ENCODE data around the gene SMG6. TPM values are rescaled to one million over a fixed set of nuclear protein-coding genes. Genes with fewer than 3 reads are reported as not detected.

The SMG6 gene
- total and polyA plus RNA-seq, 2 of the 8 experiments (the other 6 are each of a cell fraction or from before 2014, with no cell fraction given), result 18.5 to 25.2 TPM

GRCh38 chr17:2174014-2174413, 129.6 kb downstream of the SMG6 start:
- Histone ChIP-seq H4K8ac (ENCODE audit: extremely low read depth, insufficient read depth, low read length) (no peak overlapping the region), H3K27me3 (replicated peaks in 1 of 4; ENCODE audit: control insufficient read depth in 3 of 4, extremely low read depth in 1 of 4, insufficient read depth in 3 of 4, low read length in 3 of 4) (no peaks in the 10 kb centered on the region), H2AK5ac (ENCODE audit: low read depth, low read length) (no peak overlapping the region), H4K20me1 (replicated peaks in 1 of 2; ENCODE audit: control insufficient read depth in 1 of 2, insufficient read depth in 2 of 2, low read length in 2 of 2) (peaks cover 3 to 5% of the 10 kb centered on the region in 2 experiments), H2BK20ac (ENCODE audit: low read length) (no peak overlapping the region), H2AFZ (ENCODE audit: low read length) (no peak overlapping the region), H2BK120ac (replicated peaks; ENCODE audit: low read depth, low read length) (no peak overlapping the region), H2BK15ac (ENCODE audit: low read length) (no peak overlapping the region), H4K91ac (replicated peaks; ENCODE audit: insufficient read length, low read length) (no peak overlapping the region), H3K9me3 (ENCODE audit: insufficient read depth in 2 of 2, low read depth in 1 of 2, low read length in 1 of 2) (no peaks in the 10 kb centered on the region), H3K4me2 (ENCODE audit: insufficient read depth in 1 of 2, low read depth in 2 of 2, low read length in 2 of 2) (no peak overlapping the region), H3K56ac (replicated peaks; ENCODE audit: insufficient read length, low read depth, low read length) (no peak overlapping the region), H3K23me2 (ENCODE audit: low read depth, low read length) (no peaks in the 10 kb centered on the region), H3K27ac (ENCODE audit: low read depth, low read length) (no peak overlapping the region), H3K18ac (ENCODE audit: extremely low read depth, low read length) (no peak overlapping the region), H2BK5ac (ENCODE audit: low read depth, low read length) (no peak overlapping the region), H3K79me1 (ENCODE audit: low read depth, low read length) (no peaks in the 10 kb centered on the region), H2BK12ac (ENCODE audit: low read depth, low read length) (no peak overlapping the region), H3K36me3 (ENCODE audit: control insufficient read depth in 2 of 4, insufficient read depth in 4 of 4, low read length in 3 of 4) (peaks cover 0 to 2% (median 0%) of the 10 kb centered on the region in 4 experiments; a peak in 1 of 8 replicates), H3K4me3 (ENCODE audit: extremely low read depth in 1 of 4, insufficient read depth in 2 of 4, low read depth in 3 of 4, low read length in 4 of 4) (no peak overlapping the region), H3K79me2 (ENCODE audit: control insufficient read depth in 1 of 2, insufficient read depth in 2 of 2, low read length in 2 of 2) (no peaks in the 10 kb centered on the region), H3K23ac (ENCODE audit: insufficient read length) (no peak overlapping the region), H4K5ac (ENCODE audit: insufficient read length, low read depth, low read length) (no peak overlapping the region), H3K14ac (ENCODE audit: insufficient read length) (no peak overlapping the region), H3K4ac (replicated peaks; ENCODE audit: insufficient read length, low read depth, low read length) (no peak overlapping the region), H3K4me1 (replicated peaks in 1 of 4; ENCODE audit: control insufficient read depth in 3 of 4, insufficient read depth in 4 of 4, low read length in 3 of 4) (peaks cover 0 to 4% (median 0%) of the 10 kb centered on the region in 4 experiments; a peak in 2 of 7 replicates), H3K9ac (replicated peaks in 1 of 4; ENCODE audit: extremely low read depth in 1 of 4, low read depth in 3 of 4, low read length in 3 of 4) (no peak overlapping the region)
- no peak for FAIRE-seq
- CTCF ChIA-PET (ENCODE audit: partially characterized antibody), result interaction anchor here (1.3 to 1.9 kb wide), 4 partner anchors 32 to 119 kb away, joined by 4 to 8 read pairs (median 4); partner anchors contain the start of gene HIC1
- TF ChIP-seq CHD1 (IDR thresholded peaks at IDR 0.05; ENCODE audit: low read depth, low read length) (no peak), POLR2AphosphoS5 (IDR thresholded peaks at IDR 0.05; ENCODE audit: low read depth, low read length) (no peak), KDM4A (IDR thresholded peaks at IDR 0.05; ENCODE audit: low read depth, low read length, severe bottlenecking) (no peak)
- DNase-seq (ENCODE audit: low read depth in 1 of 2, low spot score in 2 of 2), result no peak
- 83% methylated on average over 3 of the region's 3 CpGs; no CpG with 5 or more reads in 1 of the 2 experiments for WGBS, 2 experiments (ENCODE audit: extremely low coverage in 1 of 2, insufficient coverage in 1 of 2, insufficient read length in 1 of 2, insufficient replicate concordance in 2 of 2, low coverage in 1 of 2, low lambda C conversion rate in 2 of 2, missing lambda C conversion rate in 1 of 2)
- POLR2A ChIA-PET (ENCODE audit: partially characterized antibody), result interaction anchor here (0.8 to 1.0 kb wide), 2 partner anchors 22 to 37 kb away, joined by 3 read pairs; no protein-coding TSS in a partner anchor
